Heart left ventricle (tissue), 16 donors: ENCODE results near the gene ZNF613. TPM values are rescaled to one million over a fixed set of nuclear protein-coding genes. Genes with fewer than 3 reads are reported as not detected.

Experiments used
- ATAC-seq, 4 donors: fragments of 200-7000 bp; cut with Tn5 transposase; one replicate each; pipeline ENCODE4 v1.9.1; 2020 to 2022; ENCODE audit warnings: moderate library complexity in 4 of 4, mild to moderate bottlenecking in 3 of 4, moderate number of reproducible peaks in 1 of 4
- DNase-seq, 5 donors: peaks; one replicate each; pipeline ENCODE4 v3.0.0-alpha.2; 2020
- H3K27ac ChIP-seq, 12 donors: fragments of 200-600 bp; sonication (generic) in 4 of 12; one replicate each; pipeline versions ENCODE4 v1.5.0 to v1.8.0; 2016 to 2022; ENCODE audit warnings: mild to moderate bottlenecking in 2 of 12
- H3K27me3 ChIP-seq, 9 donors: fragments of 200-600 bp; sonication (generic) in 2 of 9; one replicate each; pipeline versions ENCODE4 v1.5.1 to v1.8.0; 2016 to 2022; ENCODE audit warnings: mild to moderate bottlenecking in 3 of 9
- H3K36me3 ChIP-seq, 9 donors: fragments of 200-600 bp; sonication (generic) in 2 of 9; one replicate each; pipeline versions ENCODE4 v1.5.0 to v1.8.0; 2018 to 2022; ENCODE audit warnings: mild to moderate bottlenecking in 2 of 9
- H3K4me1 ChIP-seq, 12 donors: fragments of 200-600 bp; sonication (generic) in 4 of 12; one replicate each; pipeline versions ENCODE4 v1.5.0 to v1.8.0; 2016 to 2022; ENCODE audit warnings: mild to moderate bottlenecking in 3 of 12
- H3K4me3 ChIP-seq, 12 donors: fragments of 200-600 bp; sonication (generic) in 4 of 12; one replicate each; pipeline versions ENCODE4 v1.5.0 to v1.8.0; 2017 to 2022; ENCODE audit warnings: mild to moderate bottlenecking in 9 of 12, moderate library complexity in 4 of 12
- H3K9me3 ChIP-seq, 12 donors: fragments of 200-600 bp; sonication (generic) in 4 of 12; one replicate each; pipeline versions ENCODE4 v1.5.0 to v1.8.0; 2016 to 2022; ENCODE audit warnings: mild to moderate bottlenecking in 1 of 12
- POLR2A ChIP-seq, 2 donors: fragments of 450-650 bp; IDR thresholded peaks; one replicate each; pipeline ENCODE4 v1.6.1; 2017; ENCODE audit warnings: antibody characterized with exemption in 2 of 2, mild to moderate bottlenecking in 2 of 2, moderate library complexity in 2 of 2
- WGBS, 4 donors: extraction: QIAGEN DNeasy Blood & Tissue Kit in 2 of 4; methylation state at CpG; one replicate each; pipeline versions ENCODE4 v1.1.5 to v1.1.7; 2013 to 2018; 5-methylcytosine and 5-hydroxymethylcytosine counted together
- intact Hi-C, 10 donors: fragments of 100-400 bp; cut with DNase I; formaldehyde crosslinking; loops; one replicate each; pipeline versions ENCODE4 v1.11.1 to v1.14.2; 2022
- long read RNA-seq, 3 donors: library from polyadenylated mRNA; unstranded; transcript quantifications; one replicate each; pipeline ENCODE4 v2.0.0, GENCODE V29; 2020 to 2021
- polyA plus RNA-seq, 2 donors: library from polyadenylated mRNA; stranded (reverse); fragments of 200-250 nt; gene quantifications; one replicate each; pipeline ENCODE4 v1.2.3, GENCODE V29; 2013
- total RNA-seq, 9 donors: library from RNA; depleted of rRNA in 2 of 9; stranded (reverse); fragments of >200 nt in 2 of 9; fragmentation: NEBNext Ultra II Directional in 3 of 9; extraction: Animal tissue kit (Norgen Biotek cat#: 25700) in 3 of 9; gene quantifications; one replicate each; pipeline versions ENCODE4 v1.1.0 to v1.2.4, GENCODE V29; 2016 to 2023
- TF ChIP-seq, protein P1 (sequence below), 12 donors: fragments of 200-600 bp; sonication (generic) in 4 of 12; IDR thresholded peaks; one replicate each; pipeline versions ENCODE4 v1.5.0 to v1.8.0; 2018 to 2022; ENCODE audit warnings: antibody characterized with exemption in 12 of 12, mild to moderate bottlenecking in 5 of 12
- donor health status: ischemic (EF 13 %, LVEDD 7.1; RV severe dilation, severe dysfunction).
- donor health status: healthy with polysubstance abuse.
- donor health status: DM: no; HTN: yes; CAD: no.
- donor health status: DM: no; HTN: no; CAD: no.
- donor health status: ischemic (EF 25% LVEDD 6.9; RV normal size, moderate dysfunction).
- donor health status: ischemic (EF 25% LVEDD 5.7; RV mildly dilated, moderate dysfunction).
- donor health status: healthy.
- donor health status: DM: yes; HTN: yes; CAD: no.
- donor health status: ischemic (EF 35%, LVEDD 5.7; RV mildly dilated, moderate dysfunction).
- donor health status: nonischemic (EF 11% LVEDD 7.7; RV severe dilation, severe dysfunction).
- donor health status: DM: yes; HTN: yes; CAD: no.
- donor health status: PGD.
- donor health status: ischemic (EF 29% LVEDD 5.4; RV normal size, mild dysfunction).
- donor health status: nonischemic (EF 23%, LVEDD 6.1; RV moderate dilation, normal function).

ZNF613 gene
- total RNA-seq (1 to 10 TPM; 3.1 to 6.8 (median 4.3) TPM), polyA plus RNA-seq (1 to 10 TPM; 2.4 to 5.7 TPM)
- long read RNA-seq, donor 1, partial matches to known transcripts = 0 of 8 reads
- long read RNA-seq, donor 1, other reads (novel, unspliced or antisense) = 6 of 8 reads
- long read RNA-seq, donor 2, transcript ZNF613-205 (5 exons, 606 nt) = major isoform, 11 of 34 reads
- long read RNA-seq, donor 2, partial matches to known transcripts = 1 of 34 reads
- long read RNA-seq, donor 2, other reads (novel, unspliced or antisense) = 17 of 34 reads
- long read RNA-seq, donor 3, partial matches to known transcripts = 0 of 8 reads
- long read RNA-seq, donor 3, other reads (novel, unspliced or antisense) = 4 of 8 reads

DNA sequence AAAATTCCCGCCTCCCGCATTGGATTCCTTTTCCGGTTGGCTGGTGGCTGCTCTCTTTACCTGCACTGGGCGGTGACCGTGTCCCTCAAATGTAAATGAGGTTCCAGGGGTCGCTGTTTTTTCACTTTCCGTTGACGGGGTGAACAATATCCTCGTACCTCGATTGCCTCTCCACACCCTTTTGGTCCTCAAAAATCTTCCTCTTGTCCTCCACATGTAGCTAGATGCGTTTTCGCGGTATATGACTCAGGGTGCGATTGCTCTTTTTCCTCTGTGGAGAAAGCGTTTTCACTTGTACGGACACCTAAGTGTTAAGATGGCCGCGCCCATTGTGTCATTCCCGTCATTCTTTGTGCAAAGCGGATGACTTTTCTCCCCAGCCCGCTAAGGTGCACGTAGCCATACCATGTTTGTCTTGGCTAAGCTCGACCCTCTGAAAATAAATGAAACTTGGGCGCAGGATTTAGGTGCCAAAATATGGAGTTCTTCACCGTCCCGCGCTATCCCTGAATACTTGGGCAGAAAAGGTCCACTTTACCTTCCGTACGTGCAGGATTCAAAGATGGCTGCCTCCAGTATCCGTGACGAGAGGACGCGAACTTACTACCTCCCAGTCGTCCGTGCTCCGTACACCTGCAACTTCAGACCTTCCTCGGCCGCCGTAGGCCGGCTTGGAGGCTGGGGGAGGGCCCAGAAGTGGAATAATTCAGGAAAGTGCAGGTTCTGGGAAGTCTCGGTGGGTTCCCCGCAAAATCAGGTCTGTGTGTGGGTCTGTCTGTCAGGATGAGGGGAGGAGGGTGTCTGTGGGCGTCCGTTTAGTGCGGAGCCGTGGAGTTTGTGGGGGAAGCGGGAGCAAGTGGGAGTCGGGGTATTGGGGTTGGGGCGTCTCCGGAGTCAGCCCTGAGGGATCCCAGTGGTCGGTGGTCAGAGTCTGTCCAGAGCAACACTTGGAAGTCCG is at the start of gene ZNF613:
Gene ZNF613 (plus strand): TSS at position 689 of the 958 bp plus-strand sequence. CDS start 8,749 bp downstream, outside the sequence.
- DNase-seq (peak; percentile 89 to 93 (median 92)), ATAC-seq (peak; percentile 97 to 99 (median 98))
- 0 to 1% (median 0%) methylated on average over 52 of the region's 52 CpGs for WGBS, 4 donors
- no peaks in the 10 kb centered on the region for H3K27me3 ChIP-seq
- peaks cover 0 to 29% (median 23%) of the 10 kb centered on the region in 9 donors for H3K36me3 ChIP-seq
- H3K4me3 ChIP-seq = peak within 1 kb of the TSS; percentile 60 to 95 (median 84)
- TF ChIP-seq, protein P1, sequence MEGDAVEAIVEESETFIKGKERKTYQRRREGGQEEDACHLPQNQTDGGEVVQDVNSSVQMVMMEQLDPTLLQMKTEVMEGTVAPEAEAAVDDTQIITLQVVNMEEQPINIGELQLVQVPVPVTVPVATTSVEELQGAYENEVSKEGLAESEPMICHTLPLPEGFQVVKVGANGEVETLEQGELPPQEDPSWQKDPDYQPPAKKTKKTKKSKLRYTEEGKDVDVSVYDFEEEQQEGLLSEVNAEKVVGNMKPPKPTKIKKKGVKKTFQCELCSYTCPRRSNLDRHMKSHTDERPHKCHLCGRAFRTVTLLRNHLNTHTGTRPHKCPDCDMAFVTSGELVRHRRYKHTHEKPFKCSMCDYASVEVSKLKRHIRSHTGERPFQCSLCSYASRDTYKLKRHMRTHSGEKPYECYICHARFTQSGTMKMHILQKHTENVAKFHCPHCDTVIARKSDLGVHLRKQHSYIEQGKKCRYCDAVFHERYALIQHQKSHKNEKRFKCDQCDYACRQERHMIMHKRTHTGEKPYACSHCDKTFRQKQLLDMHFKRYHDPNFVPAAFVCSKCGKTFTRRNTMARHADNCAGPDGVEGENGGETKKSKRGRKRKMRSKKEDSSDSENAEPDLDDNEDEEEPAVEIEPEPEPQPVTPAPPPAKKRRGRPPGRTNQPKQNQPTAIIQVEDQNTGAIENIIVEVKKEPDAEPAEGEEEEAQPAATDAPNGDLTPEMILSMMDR (IDR thresholded peaks at IDR 0.05) = peak in 9 of 12 donors; percentile 12 to 50 (median 33)
- TF ChIP-seq POLR2A (IDR thresholded peaks at IDR 0.05) = no peak
- peaks cover 0 to 13% (median 8%) of the 10 kb centered on the region in 12 donors for H3K4me1 ChIP-seq
- H3K27ac ChIP-seq = peak within 1 kb of the TSS; percentile 81 to 97 (median 88)
- intact Hi-C loops = loop anchor here in 7 of 10 donors (2.0 to 5.0 kb wide), 6 partner anchors 22 to 122 kb away; partner anchors contain the start of genes ZNF350 (in 4 of the 7), ZNF649 (in 2 of the 7), ZNF432 (in 1 of the 7) and ZNF577 (in 1 of the 7)
- H3K9me3 ChIP-seq = peaks cover 1 to 55% (median 17%) of the 10 kb centered on the region in 12 donors

DNA sequence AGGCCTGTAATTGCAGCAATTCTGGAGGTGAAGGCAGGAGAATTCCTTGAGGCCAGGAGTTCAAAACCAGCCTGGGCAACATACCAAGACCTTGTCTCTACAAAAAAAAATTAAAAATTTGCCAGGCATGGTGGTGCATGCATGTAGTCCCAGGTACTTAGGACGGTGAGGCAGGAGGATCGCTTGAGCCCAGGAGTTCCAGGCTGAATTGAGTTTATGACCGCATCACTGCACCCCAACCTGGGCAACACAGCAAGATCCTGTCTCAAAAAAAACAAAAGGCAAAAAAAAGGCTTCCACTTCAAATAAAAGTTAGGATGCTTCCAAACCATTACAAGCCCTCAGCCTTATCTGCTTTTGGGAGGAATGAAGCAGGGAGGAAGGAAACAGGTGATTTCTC is 44.8 kb upstream of the ZNF613 start:
- H3K36me3 ChIP-seq = peaks cover 2 to 35% (median 30%) of the 10 kb centered on the region in 9 donors
- no peaks in the 10 kb centered on the region for H3K27me3 ChIP-seq
- no peak overlapping the region for H3K27ac ChIP-seq
- WGBS, 4 donors = 94 to 99% (median 97%) methylated on average over 3 of the region's 3 CpGs
- H3K4me1 ChIP-seq = peaks cover 0 to 9% (median 7%) of the 10 kb centered on the region in 12 donors
- TF ChIP-seq, protein P1 (IDR thresholded peaks at IDR 0.05) = no peak
- TF ChIP-seq POLR2A (IDR thresholded peaks at IDR 0.05) = no peak
- intact Hi-C loops = no loop called here
- peaks cover 0 to 67% (median 0%) of the 10 kb centered on the region in 12 donors for H3K9me3 ChIP-seq
- no peak for DNase-seq
- ATAC-seq = no peak
- no peak overlapping the region for H3K4me3 ChIP-seq

DNA sequence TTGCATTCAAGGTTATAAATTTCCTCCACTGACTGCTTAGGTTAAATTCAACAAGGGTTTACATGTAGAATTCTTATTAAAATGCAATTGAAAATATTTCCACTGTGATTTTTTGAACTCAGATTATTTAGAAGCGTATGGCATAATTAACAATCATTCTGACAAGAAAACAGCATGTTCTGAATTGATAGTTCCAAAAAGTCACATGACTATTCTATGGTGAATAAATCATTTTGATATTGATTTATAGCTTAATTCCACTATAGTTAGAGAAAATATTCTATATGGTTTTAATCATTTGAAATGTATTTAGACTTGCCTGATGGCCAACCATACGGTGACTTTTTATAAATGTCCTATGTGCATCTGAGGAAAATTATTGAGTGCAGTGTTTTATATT is 42.6 kb upstream of the ZNF613 start:
- peaks cover 0 to 22% (median 13%) of the 10 kb centered on the region in 9 donors for H3K36me3 ChIP-seq
- DNase-seq = no peak

More for the DNA sequence above, 42.6 kb upstream of the ZNF613 start:
- no peak overlapping the region for H3K4me3 ChIP-seq
- H3K4me1 ChIP-seq = peaks cover 0 to 13% (median 7%) of the 10 kb centered on the region in 12 donors
- H3K9me3 ChIP-seq = peaks cover 0 to 65% (median 9%) of the 10 kb centered on the region in 12 donors
- TF ChIP-seq, protein P1 (IDR thresholded peaks at IDR 0.05) = no peak
- TF ChIP-seq POLR2A (IDR thresholded peaks at IDR 0.05) = no peak
- 95 to 97% (median 96%) methylated on average over 2 of the region's 2 CpGs for WGBS, 4 donors
- no peak overlapping the region for H3K27ac ChIP-seq
- no peak for ATAC-seq
- no peaks in the 10 kb centered on the region for H3K27me3 ChIP-seq
- intact Hi-C loops = loop anchor here in 1 of 10 donors (5.0 kb wide), 2 partner anchors 43 to 103 kb away; partner anchors contain the start of genes ZNF350 and ZNF613
